OCI-LY3 (cell line): ENCODE measurements around the gene ARHGEF2.

Experiments used
- H2AFZ ChIP-seq: fragments of 200-600, 300-600 bp; shearing (Covaris generic); 2 replicates; pipeline ENCODE4 v1.6.0; 2014; ENCODE audit warnings: antibody characterized with exemption, low read depth, low read length
- H3K27ac ChIP-seq: fragments of 200-600, 300-600 bp; sonication (generic); 2 replicates; pipeline ENCODE4 v1.5.1; 2014; ENCODE audit warnings: mild to moderate bottlenecking, low read length, moderate library complexity, mixed read lengths
- H3K27me3 ChIP-seq: fragments of 200-600, 300-600 bp; sonication (generic); 2 replicates; pipeline ENCODE4 v1.6.1; 2014; ENCODE audit warnings: low read depth, low read length, mixed read lengths
- H3K36me3 ChIP-seq: fragments of 200-600, 300-600 bp; sonication (generic); replicated peaks from 2 replicates; pipeline ENCODE3; 2014; ENCODE audit warnings: low read depth, low read length, mixed read lengths
- H3K4me1 ChIP-seq: fragments of 300-600, 200-600 bp; sonication (generic); 2 replicates; pipeline ENCODE4 v1.6.1; 2014; ENCODE audit warnings: low read length, mixed read lengths
- H3K4me2 ChIP-seq: fragments of 200-600, 300-600 bp; sonication (generic); 2 replicates; pipeline ENCODE4 v1.6.1; 2014; ENCODE audit warnings: low read length, mixed read lengths
- H3K4me3 ChIP-seq: fragments of 300-600, 200-600 bp; sonication (generic); 2 replicates; pipeline ENCODE4 v1.5.1; 2014; ENCODE audit warnings: antibody characterized with exemption, mild to moderate bottlenecking, low read length, moderate library complexity
- H3K79me2 ChIP-seq: fragments of 300-600, 200-600 bp; shearing (Covaris generic); 2 replicates; pipeline ENCODE4 v1.6.1; 2014; ENCODE audit warnings: mild to moderate bottlenecking, low read length, mixed read lengths
- H3K9ac ChIP-seq: fragments of 300-600, 200-600 bp; shearing (Covaris generic); 2 replicates; pipeline ENCODE4 v1.6.0; 2014; ENCODE audit warnings: mild to moderate bottlenecking, low read length, moderate library complexity
- H3K9me3 ChIP-seq: fragments of 200-600, 300-600 bp; shearing (Covaris generic); 2 replicates; pipeline ENCODE4 v1.6.1; 2014; ENCODE audit warnings: low read length, mixed read lengths; ENCODE audit not compliant: insufficient read depth
- H4K20me1 ChIP-seq: fragments of 200-600, 300-600 bp; sonication (generic); 2 replicates; pipeline ENCODE4 v1.6.1; 2016; ENCODE audit warnings: low read length, mixed read lengths; ENCODE audit not compliant: insufficient read depth
- CTCF ChIP-seq: fragments of 200-600, 300-600 bp; sonication (generic); IDR thresholded peaks from 2 replicates; pipeline ENCODE4 v1.5.1; 2014; ENCODE audit warnings: antibody characterized with exemption, low read length, low read depth
- EZH2phosphoT487 ChIP-seq: fragments of 200-600 bp; shearing (Covaris generic); IDR thresholded peaks from 2 replicates; pipeline ENCODE4 v1.6.1; 2018; ENCODE audit warnings: antibody characterized with exemption, mixed run types, low read depth

The ARHGEF2 gene

DNA sequence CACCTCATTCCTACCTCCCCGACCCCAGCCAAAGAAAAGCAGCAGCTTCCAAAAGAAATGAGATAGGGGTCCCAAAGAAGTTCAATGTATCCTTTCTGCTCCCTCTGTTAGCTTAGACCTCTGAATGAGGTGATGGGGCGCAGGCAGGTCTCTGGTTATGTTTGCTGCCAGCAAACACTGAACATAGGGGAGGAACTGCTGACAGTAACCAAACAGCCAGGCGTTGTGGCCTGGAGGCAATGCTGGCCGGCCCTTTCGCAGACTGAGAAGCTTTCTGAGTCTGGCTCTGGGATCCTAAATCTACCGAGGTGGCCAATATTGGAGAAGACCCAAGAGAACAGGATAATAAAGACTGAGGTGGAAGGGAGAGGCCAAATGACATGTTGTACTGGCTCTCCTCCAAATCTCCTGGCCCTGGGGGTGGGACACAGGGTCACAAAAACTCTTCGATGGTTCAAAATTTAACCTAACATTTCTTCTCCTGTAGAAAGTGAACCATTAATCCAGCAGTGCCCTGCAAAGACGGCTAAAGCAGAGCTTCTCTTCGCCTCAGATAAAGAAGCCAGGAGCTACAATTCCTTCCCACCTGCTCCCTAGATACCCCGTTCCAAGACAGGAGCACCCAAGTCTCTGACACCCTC is 22.8 kb upstream of the ARHGEF2 start:
- peak overlapping the region; percentile 12; the same call in 1 of the 2 replicates for H2AFZ ChIP-seq
- peaks cover 7% of the 10 kb centered on the region for H3K4me1 ChIP-seq
- no peak overlapping the region for H3K9ac ChIP-seq
- H3K36me3 ChIP-seq: no peaks in the 10 kb centered on the region
- peaks cover 13% of the 10 kb centered on the region for H3K27me3 ChIP-seq
- no peak overlapping the region for H3K4me2 ChIP-seq
- no peak overlapping the region for H3K27ac ChIP-seq
- no peaks in the 10 kb centered on the region for H4K20me1 ChIP-seq
- no peaks in the 10 kb centered on the region for H3K79me2 ChIP-seq
- TF ChIP-seq EZH2phosphoT487 (no peak), CTCF (no peak)
- no peak overlapping the region for H3K4me3 ChIP-seq
- no peaks in the 10 kb centered on the region for H3K9me3 ChIP-seq

GRCh38 chr1:155999964-156000363 is 21.6 kb upstream of the ARHGEF2 start:
- TF ChIP-seq EZH2phosphoT487 (no peak), CTCF (no peak)
- Histone ChIP-seq H3K27me3 (peaks cover 13% of the 10 kb centered on the region), H3K9me3 (no peaks in the 10 kb centered on the region), H4K20me1 (no peaks in the 10 kb centered on the region), H3K79me2 (no peaks in the 10 kb centered on the region), H3K36me3 (no peaks in the 10 kb centered on the region), H3K4me3 (no peak overlapping the region), H2AFZ (no peak overlapping the region), H3K27ac (no peak overlapping the region), H3K4me1 (peaks cover 7% of the 10 kb centered on the region), H3K9ac (no peak overlapping the region), H3K4me2 (no peak overlapping the region)

- no peak overlapping the region for H2AFZ ChIP-seq
These were observed 17.8 kb upstream of the ARHGEF2 start for GRCh38 chr1:155996166-155996565.

DNA sequence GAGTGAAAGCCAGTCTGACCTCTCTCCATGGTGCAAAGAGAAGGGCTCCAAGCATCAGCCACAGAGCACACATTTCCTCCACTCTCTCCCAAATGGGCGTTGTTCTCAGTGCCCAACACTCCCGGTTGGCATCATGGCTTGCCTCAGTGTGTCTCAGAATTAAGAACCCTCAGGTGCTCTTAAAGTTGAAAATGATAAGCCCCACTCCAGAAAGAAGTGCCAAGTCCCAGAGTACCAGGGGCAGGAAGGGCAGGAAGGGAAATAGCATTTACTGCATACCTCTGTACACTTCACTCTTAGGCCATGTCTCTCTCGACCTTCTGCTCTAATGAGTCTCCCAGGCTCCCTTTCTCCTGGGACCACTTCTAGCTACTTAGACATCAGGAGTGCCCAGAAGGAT is 15.2 kb upstream of the ARHGEF2 start:
- H3K79me2 ChIP-seq: no peaks in the 10 kb centered on the region
- H3K27ac ChIP-seq: no peak overlapping the region
- no peaks in the 10 kb centered on the region for H3K36me3 ChIP-seq
- H3K4me1 ChIP-seq: peaks cover 23% of the 10 kb centered on the region
- H4K20me1 ChIP-seq: no peaks in the 10 kb centered on the region
- H2AFZ ChIP-seq: no peak overlapping the region
- no peak overlapping the region for H3K4me2 ChIP-seq
- no peaks in the 10 kb centered on the region for H3K27me3 ChIP-seq
- H3K4me3 ChIP-seq: no peak overlapping the region
- H3K9ac ChIP-seq: no peak overlapping the region
- no peaks in the 10 kb centered on the region for H3K9me3 ChIP-seq
- TF ChIP-seq CTCF: no peak
- no peak for TF ChIP-seq EZH2phosphoT487

More at GRCh38 chr1:155996166-155996565, 17.8 kb upstream of the ARHGEF2 start:
- H3K4me1 ChIP-seq: no peaks in the 10 kb centered on the region; the same call in 1 of the 2 replicates
- H3K27me3 ChIP-seq: no peaks in the 10 kb centered on the region
- H3K36me3 ChIP-seq: no peaks in the 10 kb centered on the region
- no peaks in the 10 kb centered on the region for H3K9me3 ChIP-seq
- H3K4me3 ChIP-seq: no peak overlapping the region
- no peak overlapping the region for H3K27ac ChIP-seq
- no peaks in the 10 kb centered on the region for H3K79me2 ChIP-seq
- TF ChIP-seq EZH2phosphoT487: no peak
- no peak for TF ChIP-seq CTCF
- H3K4me2 ChIP-seq: no peak overlapping the region
- H4K20me1 ChIP-seq: no peaks in the 10 kb centered on the region
- H3K9ac ChIP-seq: no peak overlapping the region
